SK-N-MC (cell line): ENCODE measurements around the gene MRPL46.

Experiments used
- EZH2 ChIP-seq: fragments of 200-600 bp; sonication (generic); IDR thresholded peaks from one replicate; pipeline ENCODE4 v1.6.1; 2017; ENCODE audit warnings: antibody characterized with exemption
- POLR2AphosphoS5 ChIP-seq: IDR thresholded peaks from 2 replicates; pipeline ENCODE4 v1.6.1; 2012; ENCODE audit warnings: mild to moderate bottlenecking, low read depth, low read length, borderline replicate concordance

GRCh38 chr15:88454236-88454635 is 13.0 kb downstream of the MRPL46 start:
- no peak for TF ChIP-seq POLR2AphosphoS5
- TF ChIP-seq EZH2 = no peak
